Activated naive CD4-positive, alpha-beta T cell treated with anti-CD3 and anti-CD28 coated beads for 36 hours (primary cell): ENCODE data around the gene RERG. TPM values are rescaled to one million over a fixed set of nuclear protein-coding genes. Genes with fewer than 3 reads are reported as not detected.

ENCODE experiments used
- CTCF ChIA-PET: fragments of 350-600 bp; sonication (Branson Sonifier 250); formaldehyde crosslinking; loops from one replicate; lab custom pipeline; 2021; ENCODE audit warnings: antibody characterized with exemption; lab: Charles Lee
- DNase-seq: peaks from one replicate; pipeline ENCODE4 v3.0.0-alpha.2; 2020
- H3K27ac Mint-ChIP-seq: one replicate; pipeline ENCODE4 v1.8.0; 2021; ENCODE audit warnings: mild to moderate bottlenecking, mixed read lengths
- H3K27me3 Mint-ChIP-seq: one replicate; pipeline ENCODE4 v1.8.0; 2021; ENCODE audit warnings: low read depth, mixed read lengths
- H3K36me3 Mint-ChIP-seq: one replicate; pipeline ENCODE4 v1.8.0; 2021; ENCODE audit warnings: low read depth, mixed read lengths
- H3K4me1 Mint-ChIP-seq: one replicate; pipeline ENCODE4 v1.8.0; 2021; ENCODE audit warnings: low read depth, mixed read lengths
- H3K4me3 Mint-ChIP-seq: one replicate; pipeline ENCODE4 v1.8.0; 2021; ENCODE audit warnings: mild to moderate bottlenecking, moderate library complexity, mixed read lengths
- H3K9me3 Mint-ChIP-seq: one replicate; pipeline ENCODE4 v1.8.0; 2021; ENCODE audit warnings: mixed read lengths
- intact Hi-C: fragments of 100-400 bp; cut with micrococcal nuclease; formaldehyde crosslinking; loops from one replicate; pipeline ENCODE4 v1.15.1; 2023
- total RNA-seq, 2 experiments: library from RNA; stranded (reverse); gene quantifications; one replicate each; pipeline ENCODE4 v1.2.3, GENCODE V29; 2021

Gene RERG, protein sequence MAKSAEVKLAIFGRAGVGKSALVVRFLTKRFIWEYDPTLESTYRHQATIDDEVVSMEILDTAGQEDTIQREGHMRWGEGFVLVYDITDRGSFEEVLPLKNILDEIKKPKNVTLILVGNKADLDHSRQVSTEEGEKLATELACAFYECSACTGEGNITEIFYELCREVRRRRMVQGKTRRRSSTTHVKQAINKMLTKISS
- not detected for total RNA-seq

DNA sequence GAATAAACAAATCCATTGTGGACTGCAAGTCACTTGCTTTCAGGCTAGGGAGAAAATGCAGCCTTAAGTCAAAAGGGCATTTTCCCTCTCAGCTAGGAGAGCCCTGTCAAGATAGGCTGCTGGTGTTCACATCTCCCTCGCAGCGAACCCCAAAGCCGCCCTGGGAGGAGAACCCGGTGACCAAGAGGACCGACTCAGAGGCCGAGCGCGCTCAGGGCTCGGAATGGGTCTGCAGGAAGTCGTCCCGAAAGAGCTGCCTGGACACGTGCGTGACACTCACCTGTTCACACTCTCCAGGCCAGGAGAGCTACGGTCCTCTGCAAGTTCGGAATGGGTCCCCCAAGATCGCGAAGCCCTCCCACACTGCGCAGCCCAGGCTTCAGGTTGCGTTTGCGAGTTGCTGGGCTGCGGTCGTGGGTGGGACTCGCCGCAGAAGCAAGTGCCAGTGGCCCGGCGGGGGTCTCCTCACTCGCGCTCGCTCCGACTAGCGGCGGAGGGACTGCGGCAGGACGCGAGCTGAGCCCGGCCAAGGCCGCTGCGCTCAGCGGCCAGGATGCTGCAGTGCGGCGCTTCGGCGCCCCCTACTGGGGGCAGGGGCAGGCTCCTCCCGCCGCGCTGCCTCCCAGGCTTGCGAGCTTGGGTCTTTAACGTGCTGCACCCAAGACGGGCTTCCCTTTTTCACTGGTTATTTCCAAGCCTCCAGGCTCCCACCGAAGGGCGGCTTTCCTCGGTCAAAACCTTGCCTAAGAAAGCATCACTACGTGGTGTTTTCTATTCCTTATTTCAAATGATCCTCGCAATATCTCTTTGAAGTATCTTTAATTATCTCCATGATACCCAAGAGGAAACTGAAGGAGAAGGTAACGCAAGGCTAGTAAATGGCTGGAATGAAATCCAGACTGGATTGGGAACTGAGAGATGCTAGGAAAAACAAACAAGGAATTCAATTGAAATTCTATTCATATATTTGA is at the start of gene RERG:
TSS of gene RERG (minus strand) at position 503 of the 971 bp plus-strand sequence. CDS start 3,928 bp downstream, outside the sequence.
- Mint-ChIP-seq H3K4me1 (peaks cover 3% of the 10 kb centered on the region), H3K4me3 (peak within 1 kb of the TSS; percentile 62), H3K36me3 (no peaks in the 10 kb centered on the region), H3K27ac (no peak within 1 kb of the TSS), H3K9me3 (no peaks in the 10 kb centered on the region), H3K27me3 (peaks cover 13% of the 10 kb centered on the region)
- peak; percentile 76 for DNase-seq
- CTCF ChIA-PET: interaction anchor here (0.6 to 4.5 kb wide), 36 partner anchors 8 to 706 kb away, joined by 3 to 28 read pairs (median 3); a partner anchor contains a TSS
- intact Hi-C loops: loop anchor here (1.0 to 5.0 kb wide), 7 partner anchors 70 to 590 kb away; partner anchors contain the start of gene ERP27

DNA sequence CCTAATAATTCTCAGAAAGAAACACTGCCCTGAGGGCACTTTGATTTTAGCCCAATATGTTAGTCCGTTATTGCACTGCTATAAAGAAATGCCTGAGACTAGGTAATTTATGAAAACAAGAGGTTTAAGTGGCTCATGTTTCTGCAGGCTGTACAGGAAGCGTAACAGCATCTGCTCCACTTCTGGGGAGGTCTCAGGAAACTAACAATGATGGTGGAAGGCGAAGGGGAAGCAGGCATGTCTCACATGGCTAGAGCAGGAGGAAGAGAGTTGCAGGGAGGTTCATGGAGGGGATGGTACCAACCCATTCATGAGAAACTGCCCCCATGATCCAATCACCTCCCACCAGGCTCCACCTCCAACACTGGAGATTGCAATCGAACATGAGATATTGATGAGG is 49.4 kb upstream of the RERG start:
- CTCF ChIA-PET: interaction anchor here (0.8 to 1.9 kb wide), 7 partner anchors 9 to 546 kb away, joined by 3 to 9 read pairs (median 5); no protein-coding TSS in a partner anchor
- no peak for DNase-seq
- Mint-ChIP-seq H3K9me3 (no peaks in the 10 kb centered on the region), H3K36me3 (no peaks in the 10 kb centered on the region), H3K4me1 (no peaks in the 10 kb centered on the region), H3K4me3 (no peak overlapping the region), H3K27ac (no peak overlapping the region), H3K27me3 (no peaks in the 10 kb centered on the region)
- intact Hi-C loops: no loop called here

DNA sequence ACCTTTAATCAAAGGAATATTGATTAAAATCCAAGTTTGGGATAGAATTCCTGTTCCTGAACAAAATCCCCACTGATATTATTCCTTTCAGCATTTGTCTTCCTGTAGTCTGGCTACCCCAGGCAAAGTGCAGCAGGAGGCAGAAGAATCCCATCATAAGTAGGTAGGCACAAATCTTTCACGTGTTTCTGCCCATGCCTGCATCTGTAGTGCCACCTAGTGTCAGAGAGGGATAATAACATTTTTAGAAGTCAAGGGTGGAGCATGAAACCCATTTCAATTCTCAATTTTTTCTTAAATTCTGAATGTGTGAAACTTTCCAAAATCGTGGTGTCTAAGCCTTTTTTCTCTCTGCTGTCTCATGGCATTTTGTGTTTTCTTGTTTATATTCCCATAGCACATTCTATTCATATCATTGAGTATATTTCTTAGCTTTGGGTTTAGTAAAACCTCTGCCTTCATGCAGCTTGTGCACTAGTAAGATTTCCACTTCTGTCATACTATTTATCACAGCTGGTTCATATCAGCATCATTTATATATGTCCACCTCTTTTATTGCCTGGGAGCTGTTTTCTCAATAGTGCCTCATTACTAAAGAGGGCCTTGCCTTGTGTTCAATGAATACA is 47.8 kb upstream of the RERG start:
- Mint-ChIP-seq H3K27me3 (no peaks in the 10 kb centered on the region), H3K4me3 (no peak overlapping the region), H3K36me3 (no peaks in the 10 kb centered on the region), H3K9me3 (no peaks in the 10 kb centered on the region), H3K27ac (no peak overlapping the region), H3K4me1 (no peaks in the 10 kb centered on the region)
- CTCF ChIA-PET: interaction anchor here (0.7 to 1.9 kb wide), 16 partner anchors 10 to 576 kb away, joined by 3 to 9 read pairs (median 4); partner anchors contain the start of gene RERG
- intact Hi-C loops: loop anchor here (1.0 to 2.0 kb wide), 7 partner anchors 42 to 638 kb away; no protein-coding TSS in a partner anchor
- DNase-seq: peak; percentile 56

DNA sequence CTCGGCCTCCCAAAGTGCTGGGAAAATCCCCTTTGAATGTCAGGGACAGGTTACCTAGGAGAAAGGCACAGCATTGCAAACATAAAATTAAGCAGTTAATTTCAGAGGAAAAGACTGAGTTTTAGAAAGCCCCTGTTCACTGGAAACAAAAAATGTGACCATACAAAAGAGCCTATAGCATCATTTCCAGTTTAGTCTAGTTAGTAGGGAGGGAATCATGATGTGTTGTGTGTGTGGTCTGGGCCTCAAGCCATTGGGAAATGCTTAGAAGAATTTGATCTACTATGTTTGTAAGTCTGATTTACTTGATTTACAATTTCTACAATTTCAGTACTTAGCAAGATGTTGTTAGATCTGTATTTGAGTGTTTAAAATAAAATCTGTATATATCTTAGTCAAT is 47.1 kb upstream of the RERG start:
- CTCF ChIA-PET: interaction anchor here (1.2 kb wide), 1 partner anchor 23 kb away, joined by 3 read pairs; no protein-coding TSS in a partner anchor
- Mint-ChIP-seq H3K27ac (no peak overlapping the region), H3K27me3 (no peaks in the 10 kb centered on the region), H3K4me1 (no peaks in the 10 kb centered on the region), H3K36me3 (no peaks in the 10 kb centered on the region), H3K4me3 (no peak overlapping the region), H3K9me3 (no peaks in the 10 kb centered on the region)
- DNase-seq: no peak
- intact Hi-C loops: loop anchor here (2.0 kb wide), 2 partner anchors 588 to 638 kb away; no protein-coding TSS in a partner anchor

DNA sequence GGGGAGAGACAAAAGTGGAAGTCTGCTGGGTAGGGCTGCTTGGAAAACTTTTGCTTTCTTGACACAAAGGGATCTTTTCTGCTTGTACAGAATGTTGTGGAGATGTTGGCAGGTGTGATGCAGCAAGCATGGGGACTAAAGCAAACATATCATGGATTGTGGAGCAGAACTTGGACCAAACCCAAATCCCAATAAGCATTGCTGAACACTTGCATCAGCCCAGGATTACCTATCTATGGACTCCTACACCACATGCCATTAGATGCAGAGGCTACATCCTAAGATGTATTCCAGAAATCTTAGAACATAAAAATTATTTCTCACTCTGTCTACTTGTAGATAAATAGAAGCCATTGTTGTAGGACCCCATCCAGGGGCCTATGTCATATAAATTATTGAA is 44.7 kb upstream of the RERG start:
- no peak overlapping the region for H3K4me3 Mint-ChIP-seq
- H3K9me3 Mint-ChIP-seq: no peaks in the 10 kb centered on the region
- intact Hi-C loops: no loop called here
- H3K27me3 Mint-ChIP-seq: no peaks in the 10 kb centered on the region
- no peaks in the 10 kb centered on the region for H3K4me1 Mint-ChIP-seq
- no peak for DNase-seq
- CTCF ChIA-PET: no interaction called here
- H3K27ac Mint-ChIP-seq: no peak overlapping the region
- H3K36me3 Mint-ChIP-seq: no peaks in the 10 kb centered on the region

DNA sequence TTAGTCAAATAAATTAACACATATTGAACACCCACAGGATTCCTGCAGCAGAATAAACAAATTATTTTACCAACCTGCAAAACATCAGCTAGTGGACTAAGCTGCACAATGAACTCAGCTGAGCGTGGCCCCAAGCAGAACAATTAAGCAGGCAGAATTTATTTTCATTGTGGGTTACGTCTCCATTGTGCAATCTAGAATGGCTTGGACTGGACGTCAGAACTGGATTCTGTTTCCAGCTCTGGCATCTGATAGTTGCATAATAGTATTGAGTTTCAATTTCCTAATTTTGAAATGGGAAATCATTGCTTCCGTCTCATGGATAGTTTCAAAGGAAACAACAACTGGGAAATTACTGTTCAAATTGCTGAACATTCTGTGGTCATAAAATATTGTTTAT is 35.5 kb upstream of the RERG start:
- H3K9me3 Mint-ChIP-seq: peaks cover 6% of the 10 kb centered on the region
- no peak for DNase-seq
- CTCF ChIA-PET: no interaction called here
- H3K27me3 Mint-ChIP-seq: peaks cover 18% of the 10 kb centered on the region
- no peaks in the 10 kb centered on the region for H3K4me1 Mint-ChIP-seq
- no peaks in the 10 kb centered on the region for H3K36me3 Mint-ChIP-seq
- H3K4me3 Mint-ChIP-seq: no peak overlapping the region
- intact Hi-C loops: no loop called here
- H3K27ac Mint-ChIP-seq: no peak overlapping the region

DNA sequence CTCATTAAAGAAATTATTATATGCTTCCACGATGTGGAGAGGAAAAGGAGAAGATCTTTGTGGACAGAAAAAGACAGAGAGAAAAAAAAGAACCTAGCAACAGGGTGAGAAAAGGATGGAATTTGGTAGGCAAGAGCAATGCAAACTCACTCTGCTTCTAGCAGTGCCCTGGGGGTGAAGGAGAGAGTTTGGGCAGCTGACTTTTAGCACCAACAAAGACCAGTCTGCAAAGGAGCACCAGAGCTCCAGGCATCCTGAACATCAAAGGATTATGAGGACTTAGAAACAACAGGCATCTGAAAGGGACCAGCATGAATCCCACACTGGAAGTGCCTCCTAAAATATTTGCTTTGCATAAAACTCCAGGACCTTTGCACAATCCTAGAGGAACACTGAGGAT is 32.8 kb upstream of the RERG start:
- Mint-ChIP-seq H3K27ac (no peak overlapping the region), H3K4me3 (no peak overlapping the region), H3K27me3 (peaks cover 31% of the 10 kb centered on the region), H3K9me3 (peaks cover 6% of the 10 kb centered on the region), H3K4me1 (no peaks in the 10 kb centered on the region), H3K36me3 (no peaks in the 10 kb centered on the region)
- no peak for DNase-seq
- CTCF ChIA-PET: interaction anchor here (0.6 to 2.3 kb wide), 2 partner anchors 15 to 303 kb away, joined by 3 to 9 read pairs; no protein-coding TSS in a partner anchor
- intact Hi-C loops: no loop called here

DNA sequence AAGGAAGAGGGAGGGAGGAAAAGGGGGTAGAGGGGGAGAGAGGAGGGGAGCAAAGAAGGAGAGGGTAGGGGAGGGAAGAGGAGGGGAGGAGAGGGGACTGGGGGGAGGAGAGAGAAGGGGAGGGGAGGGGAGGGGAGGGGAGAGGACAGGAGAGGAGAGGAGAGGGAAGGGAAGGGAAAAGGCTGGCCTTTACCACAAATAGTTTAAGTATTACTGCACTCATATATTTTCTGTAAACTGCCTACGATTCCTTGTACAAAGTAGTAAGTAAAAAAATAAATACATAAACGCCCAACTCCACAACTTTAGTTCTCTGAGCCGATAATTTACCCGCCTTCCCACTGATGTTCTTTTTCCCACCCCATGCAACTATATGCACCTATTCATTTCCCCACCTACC is 23.7 kb upstream of the RERG start:
- intact Hi-C loops: no loop called here
- H3K36me3 Mint-ChIP-seq: no peaks in the 10 kb centered on the region
- DNase-seq: no peak
- CTCF ChIA-PET: no interaction called here
- peaks cover 59% of the 10 kb centered on the region for H3K27me3 Mint-ChIP-seq
- peaks cover 2% of the 10 kb centered on the region for H3K9me3 Mint-ChIP-seq
- no peaks in the 10 kb centered on the region for H3K4me1 Mint-ChIP-seq
- no peak overlapping the region for H3K27ac Mint-ChIP-seq
- no peak overlapping the region for H3K4me3 Mint-ChIP-seq

DNA sequence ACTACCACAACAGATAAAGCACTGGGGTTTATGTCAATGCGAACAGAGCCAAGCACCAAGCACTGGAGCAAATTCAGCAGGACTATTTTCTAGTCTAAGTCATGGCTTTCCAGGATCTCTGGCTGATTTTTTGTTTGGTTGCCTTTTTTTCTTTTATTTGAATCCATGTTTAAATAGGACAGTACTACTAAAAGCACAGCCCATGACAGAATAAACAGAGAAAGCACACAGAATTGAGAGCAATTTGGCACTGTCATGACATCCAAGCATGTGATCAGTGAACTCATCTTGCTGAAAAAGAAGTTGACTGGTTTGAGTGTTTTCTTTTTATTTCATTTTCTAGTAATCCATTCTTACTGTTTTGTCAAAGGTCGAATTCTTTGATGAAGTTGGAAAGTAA is 23.1 kb upstream of the RERG start:
- peaks cover 2% of the 10 kb centered on the region for H3K9me3 Mint-ChIP-seq
- intact Hi-C loops: no loop called here
- CTCF ChIA-PET: no interaction called here
- DNase-seq: no peak
- H3K27me3 Mint-ChIP-seq: peaks cover 59% of the 10 kb centered on the region
- H3K36me3 Mint-ChIP-seq: no peaks in the 10 kb centered on the region
- no peak overlapping the region for H3K27ac Mint-ChIP-seq
- no peak overlapping the region for H3K4me3 Mint-ChIP-seq
- H3K4me1 Mint-ChIP-seq: no peaks in the 10 kb centered on the region

DNA sequence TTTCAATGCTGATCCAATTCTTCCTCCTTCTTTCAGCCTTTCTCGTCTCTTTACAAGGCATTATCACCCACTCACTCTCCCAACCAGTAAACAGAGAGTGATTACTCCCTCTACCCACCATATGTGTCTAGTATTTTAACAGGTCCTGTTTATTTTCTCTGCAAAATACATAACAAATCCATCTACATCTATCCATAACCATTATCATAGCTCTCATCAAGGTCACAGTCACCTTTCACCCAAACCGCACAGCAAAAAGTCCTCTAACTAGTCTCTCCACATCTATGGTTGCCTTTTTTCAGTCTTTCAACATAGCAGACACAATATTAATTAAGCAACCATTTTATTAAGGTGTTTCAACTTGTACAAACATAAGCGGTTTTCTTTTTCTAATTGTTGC is 21.9 kb upstream of the RERG start:
- DNase-seq: no peak

DNA sequence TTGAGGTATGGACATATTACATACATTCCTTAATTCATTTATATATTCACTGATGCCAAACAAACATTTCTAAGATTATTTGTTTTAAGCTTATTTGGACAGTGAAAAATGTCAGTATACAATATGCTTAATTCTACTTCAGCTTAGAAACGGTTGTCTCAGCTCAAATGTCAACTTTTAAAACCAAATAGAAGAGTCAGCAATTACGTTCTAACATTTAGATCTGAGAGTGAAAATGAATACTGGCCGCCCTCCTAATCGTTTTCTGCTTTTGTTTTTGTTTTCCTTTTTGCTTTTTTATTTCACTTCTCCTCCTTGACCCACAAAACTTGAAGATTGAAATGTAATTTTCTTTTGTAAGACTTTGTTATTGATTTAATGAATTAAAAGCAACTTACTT is 19.7 kb upstream of the RERG start:
- CTCF ChIA-PET: no interaction called here
- no peaks in the 10 kb centered on the region for H3K36me3 Mint-ChIP-seq

More for the DNA sequence above, 21.9 kb upstream of the RERG start:
- Mint-ChIP-seq H3K36me3 (no peaks in the 10 kb centered on the region), H3K9me3 (peaks cover 2% of the 10 kb centered on the region), H3K4me1 (no peaks in the 10 kb centered on the region), H3K27ac (no peak overlapping the region), H3K27me3 (peaks cover 56% of the 10 kb centered on the region), H3K4me3 (no peak overlapping the region)
- CTCF ChIA-PET: no interaction called here
- intact Hi-C loops: no loop called here

DNA sequence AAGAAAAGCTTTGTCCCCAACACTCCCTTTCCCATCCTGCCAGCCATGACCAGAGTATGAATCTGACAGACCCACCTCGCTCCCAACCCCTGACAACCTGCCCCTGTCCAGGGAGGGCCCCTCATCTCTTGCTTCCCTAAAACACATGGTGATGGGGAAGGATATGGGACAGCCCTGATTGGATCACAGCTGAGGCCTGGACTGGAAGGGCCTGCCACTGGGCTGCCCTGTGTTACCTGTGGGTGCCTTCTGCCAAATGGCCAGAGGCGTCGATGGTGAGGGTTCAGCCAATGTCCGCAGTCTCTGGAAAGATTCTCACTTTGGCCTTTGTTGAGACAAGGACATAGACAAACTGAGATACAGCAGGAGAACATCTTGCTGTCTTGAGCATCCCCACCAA is 13.3 kb upstream of the RERG start:
- no peaks in the 10 kb centered on the region for H3K4me1 Mint-ChIP-seq
- DNase-seq: no peak
- CTCF ChIA-PET: no interaction called here
- no peak overlapping the region for H3K4me3 Mint-ChIP-seq
- intact Hi-C loops: no loop called here
- H3K27me3 Mint-ChIP-seq: peaks cover 11% of the 10 kb centered on the region
- H3K27ac Mint-ChIP-seq: no peak overlapping the region
- no peaks in the 10 kb centered on the region for H3K36me3 Mint-ChIP-seq
- H3K9me3 Mint-ChIP-seq: no peaks in the 10 kb centered on the region

More for the DNA sequence above, 19.7 kb upstream of the RERG start:
- Mint-ChIP-seq H3K27ac (no peak overlapping the region), H3K27me3 (peaks cover 41% of the 10 kb centered on the region), H3K4me1 (no peaks in the 10 kb centered on the region), H3K9me3 (no peaks in the 10 kb centered on the region), H3K4me3 (no peak overlapping the region)
- no peak for DNase-seq
- intact Hi-C loops: no loop called here
